ENCODE results near the gene RRP7A.

DNA sequence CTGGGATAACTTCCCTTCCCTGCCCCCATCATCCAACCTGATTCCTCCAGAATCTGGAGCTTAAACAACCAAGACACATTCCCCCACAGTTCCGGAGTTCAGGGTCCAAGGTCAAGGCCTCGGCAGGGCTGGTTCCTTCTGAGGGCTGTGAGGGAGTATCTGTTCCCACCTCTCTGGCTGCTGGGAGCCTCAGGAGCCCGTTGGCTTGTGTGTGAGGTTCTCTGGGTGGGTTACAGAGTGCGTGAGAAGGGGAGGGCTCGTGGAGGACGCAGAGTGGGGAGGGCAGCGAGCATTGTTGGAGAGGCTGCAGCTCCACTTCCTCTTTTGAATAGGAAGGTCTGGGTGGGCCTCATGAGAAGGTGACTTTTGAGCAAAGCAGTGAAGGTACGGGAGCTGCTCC is 42.7 kb upstream of the RRP7A start:
- TF ChIP-seq, protein P1, sequence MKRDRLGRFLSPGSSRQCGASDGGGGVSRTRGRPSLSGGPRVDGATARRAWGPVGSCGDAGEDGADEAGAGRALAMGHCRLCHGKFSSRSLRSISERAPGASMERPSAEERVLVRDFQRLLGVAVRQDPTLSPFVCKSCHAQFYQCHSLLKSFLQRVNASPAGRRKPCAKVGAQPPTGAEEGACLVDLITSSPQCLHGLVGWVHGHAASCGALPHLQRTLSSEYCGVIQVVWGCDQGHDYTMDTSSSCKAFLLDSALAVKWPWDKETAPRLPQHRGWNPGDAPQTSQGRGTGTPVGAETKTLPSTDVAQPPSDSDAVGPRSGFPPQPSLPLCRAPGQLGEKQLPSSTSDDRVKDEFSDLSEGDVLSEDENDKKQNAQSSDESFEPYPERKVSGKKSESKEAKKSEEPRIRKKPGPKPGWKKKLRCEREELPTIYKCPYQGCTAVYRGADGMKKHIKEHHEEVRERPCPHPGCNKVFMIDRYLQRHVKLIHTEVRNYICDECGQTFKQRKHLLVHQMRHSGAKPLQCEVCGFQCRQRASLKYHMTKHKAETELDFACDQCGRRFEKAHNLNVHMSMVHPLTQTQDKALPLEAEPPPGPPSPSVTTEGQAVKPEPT (CRISPR knock-in tag; IDR thresholded peaks at IDR 0.05; ENCODE audit: low read depth), result no peak
- TF ChIP-seq, protein P2, sequence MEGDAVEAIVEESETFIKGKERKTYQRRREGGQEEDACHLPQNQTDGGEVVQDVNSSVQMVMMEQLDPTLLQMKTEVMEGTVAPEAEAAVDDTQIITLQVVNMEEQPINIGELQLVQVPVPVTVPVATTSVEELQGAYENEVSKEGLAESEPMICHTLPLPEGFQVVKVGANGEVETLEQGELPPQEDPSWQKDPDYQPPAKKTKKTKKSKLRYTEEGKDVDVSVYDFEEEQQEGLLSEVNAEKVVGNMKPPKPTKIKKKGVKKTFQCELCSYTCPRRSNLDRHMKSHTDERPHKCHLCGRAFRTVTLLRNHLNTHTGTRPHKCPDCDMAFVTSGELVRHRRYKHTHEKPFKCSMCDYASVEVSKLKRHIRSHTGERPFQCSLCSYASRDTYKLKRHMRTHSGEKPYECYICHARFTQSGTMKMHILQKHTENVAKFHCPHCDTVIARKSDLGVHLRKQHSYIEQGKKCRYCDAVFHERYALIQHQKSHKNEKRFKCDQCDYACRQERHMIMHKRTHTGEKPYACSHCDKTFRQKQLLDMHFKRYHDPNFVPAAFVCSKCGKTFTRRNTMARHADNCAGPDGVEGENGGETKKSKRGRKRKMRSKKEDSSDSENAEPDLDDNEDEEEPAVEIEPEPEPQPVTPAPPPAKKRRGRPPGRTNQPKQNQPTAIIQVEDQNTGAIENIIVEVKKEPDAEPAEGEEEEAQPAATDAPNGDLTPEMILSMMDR (CRISPR knock-in tag; IDR thresholded peaks at IDR 0.05), result no peak
- TF ChIP-seq FOXJ3 (CRISPR knock-in tag; IDR thresholded peaks at IDR 0.05; ENCODE audit: borderline replicate concordance), result no peak
- TF ChIP-seq, protein P3, sequence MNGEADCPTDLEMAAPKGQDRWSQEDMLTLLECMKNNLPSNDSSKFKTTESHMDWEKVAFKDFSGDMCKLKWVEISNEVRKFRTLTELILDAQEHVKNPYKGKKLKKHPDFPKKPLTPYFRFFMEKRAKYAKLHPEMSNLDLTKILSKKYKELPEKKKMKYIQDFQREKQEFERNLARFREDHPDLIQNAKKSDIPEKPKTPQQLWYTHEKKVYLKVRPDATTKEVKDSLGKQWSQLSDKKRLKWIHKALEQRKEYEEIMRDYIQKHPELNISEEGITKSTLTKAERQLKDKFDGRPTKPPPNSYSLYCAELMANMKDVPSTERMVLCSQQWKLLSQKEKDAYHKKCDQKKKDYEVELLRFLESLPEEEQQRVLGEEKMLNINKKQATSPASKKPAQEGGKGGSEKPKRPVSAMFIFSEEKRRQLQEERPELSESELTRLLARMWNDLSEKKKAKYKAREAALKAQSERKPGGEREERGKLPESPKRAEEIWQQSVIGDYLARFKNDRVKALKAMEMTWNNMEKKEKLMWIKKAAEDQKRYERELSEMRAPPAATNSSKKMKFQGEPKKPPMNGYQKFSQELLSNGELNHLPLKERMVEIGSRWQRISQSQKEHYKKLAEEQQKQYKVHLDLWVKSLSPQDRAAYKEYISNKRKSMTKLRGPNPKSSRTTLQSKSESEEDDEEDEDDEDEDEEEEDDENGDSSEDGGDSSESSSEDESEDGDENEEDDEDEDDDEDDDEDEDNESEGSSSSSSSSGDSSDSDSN (CRISPR knock-in tag; IDR thresholded peaks at IDR 0.05), result no peak
- TF ChIP-seq NFE2L1 (CRISPR knock-in tag; IDR thresholded peaks at IDR 0.05; ENCODE audit: borderline replicate concordance), result no peak
- TF ChIP-seq SP4 (CRISPR knock-in tag; IDR thresholded peaks at IDR 0.05), result no peak
- TF ChIP-seq SRF (IDR thresholded peaks at IDR 0.05; ENCODE audit: low read depth, low read length), result no peak
